ENCODE data around the gene ITGA11.

DNA sequence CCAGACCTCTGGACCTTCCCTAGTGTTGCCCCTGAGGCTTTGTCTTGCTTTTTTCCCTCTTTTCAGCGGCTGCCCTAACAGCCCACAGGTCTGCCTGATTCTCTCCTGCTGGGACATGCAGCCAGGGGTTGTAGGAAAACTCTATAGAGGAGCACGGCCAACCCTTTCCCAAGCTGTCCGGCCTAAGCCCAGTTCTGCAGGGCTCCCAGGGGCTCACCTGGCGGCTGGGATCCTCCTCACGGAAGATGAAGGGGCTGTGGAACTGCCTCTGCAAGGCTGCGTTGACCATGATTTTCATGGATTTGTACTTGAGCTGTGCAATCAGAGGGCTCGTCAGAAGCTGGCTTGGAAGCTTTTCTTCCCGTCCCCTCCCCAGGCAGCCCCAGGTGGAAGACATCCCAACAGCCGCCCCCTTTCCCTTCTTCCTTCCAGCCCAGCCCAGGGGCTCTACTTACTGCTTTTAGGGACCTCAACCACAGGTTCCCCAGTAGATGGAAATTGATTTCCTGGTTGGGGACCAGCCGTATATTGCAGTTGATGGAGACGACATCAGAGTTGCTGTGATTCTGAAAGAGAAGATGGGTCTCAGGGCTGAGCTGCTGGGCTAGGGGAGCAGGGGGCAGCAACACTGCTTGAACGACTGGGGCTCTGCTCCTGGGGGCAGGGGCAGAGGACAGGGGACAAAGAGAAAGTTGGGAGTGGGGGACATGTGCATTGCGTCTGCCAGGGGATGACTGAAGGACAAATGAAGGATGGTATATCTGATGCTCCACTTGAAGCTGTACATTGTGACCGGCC is 124.6 kb downstream of the ITGA11 start:
- no peak for TF ChIP-seq TAF1 (IDR thresholded peaks at IDR 0.05; ENCODE audit: borderline replicate concordance, low read depth, low read length)
- TF ChIP-seq POLR2A (IDR thresholded peaks at IDR 0.05; ENCODE audit: low read depth, low read length) = no peak

All from GM12892 (cell line).